GM13976 (cell line): ENCODE results near the gene EXOC3.
"Not testable (repeated sequence)": the region's sequence is repeated elsewhere in the genome, so short reads cannot be mapped to it uniquely, and the experiment has no call there.

ENCODE experiments used
- DNase-seq: peaks from one replicate; pipeline ENCODE4 v3.0.0; 2012; ENCODE audit warnings: low spot score
- CTCF ChIP-seq: IDR thresholded peaks from 2 replicates; pipeline ENCODE4 v1.5.1; 2012; ENCODE audit warnings: borderline replicate concordance, mild to moderate bottlenecking; ENCODE audit not compliant: insufficient read depth; ENCODE audit errors: extremely low read depth, missing control alignments, control extremely low read depth
- in situ Hi-C: fragments of 300-500 bp; cut with MboI; formaldehyde crosslinking; loops from one replicate; pipeline ENCODE4 v1.12.0; 2022; ENCODE audit warnings: low sequenced_read_pairs, mixed read lengths, inconsistent platforms; ENCODE audit not compliant: unreplicated experiment

EXOC3 gene

GRCh38 chr5:483011-483410 lies 40.0 kb downstream of the EXOC3 start:
- in situ Hi-C loops, result no loop called here
- no peak for DNase-seq
- no peak for TF ChIP-seq CTCF

- in situ Hi-C loops, result no loop called here
- TF ChIP-seq CTCF, result no peak
- no peak for DNase-seq
These were observed 40.6 kb downstream of the EXOC3 start for GRCh38 chr5:483434-484140.

- no peak for TF ChIP-seq CTCF
- DNase-seq, result no peak
- in situ Hi-C loops, result no loop called here
These were observed 41.6 kb downstream of the EXOC3 start for GRCh38 chr5:484556-484955.

DNA sequence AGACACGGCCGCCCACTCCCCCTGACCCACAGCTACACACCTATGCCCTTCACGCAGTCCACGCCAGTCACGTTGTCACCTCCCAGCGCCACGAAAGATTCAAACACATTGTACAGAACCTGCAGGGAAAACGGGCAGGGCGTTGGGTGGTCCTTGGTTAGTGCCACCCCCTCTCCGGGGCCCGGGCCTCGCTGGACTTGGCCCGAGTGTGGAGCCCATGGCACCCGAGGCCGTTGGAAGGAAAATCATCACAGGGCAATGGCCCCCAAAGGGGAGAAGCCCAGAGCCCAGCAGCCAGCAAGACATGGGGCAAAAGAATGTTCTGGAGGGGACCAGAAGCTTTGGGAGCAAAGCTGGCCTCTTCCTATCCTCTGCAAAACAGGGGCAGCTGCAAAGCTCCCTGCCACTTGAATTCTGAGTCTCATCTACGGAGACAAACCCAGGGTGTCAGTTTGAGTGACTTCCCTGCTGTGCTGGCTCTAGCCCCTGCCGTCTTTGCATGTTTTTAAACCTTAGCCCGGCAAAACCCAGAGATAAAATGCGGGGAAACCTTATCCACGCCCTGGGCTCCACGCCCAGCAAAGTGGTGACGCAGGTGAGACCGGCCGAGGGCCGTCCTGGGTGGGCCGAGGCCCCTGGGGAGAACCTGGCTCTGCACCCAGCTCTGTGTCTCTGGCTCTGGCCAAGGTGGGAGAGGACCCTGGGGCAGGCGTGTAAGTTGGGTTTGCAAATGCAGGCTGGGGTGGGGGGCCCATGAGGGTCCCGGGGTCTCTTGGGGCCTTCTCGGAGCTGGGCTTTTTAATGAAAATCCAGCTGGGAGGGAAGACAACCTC lies 42.4 kb downstream of the EXOC3 start:
- DNase-seq, result no peak
- in situ Hi-C loops, result no loop called here
- TF ChIP-seq CTCF, result no peak

GRCh38 chr5:485946-486491 lies 43.0 kb downstream of the EXOC3 start:
- in situ Hi-C loops, result no loop called here
- TF ChIP-seq CTCF, result no peak
- DNase-seq, result no peak

- in situ Hi-C loops, DNase-seq: not testable (repeated sequence)
These were observed 43.6 kb downstream of the EXOC3 start for GRCh38 chr5:486597-486996.

GRCh38 chr5:488241-488640 lies 45.3 kb downstream of the EXOC3 start:
- in situ Hi-C loops, result no loop called here
- TF ChIP-seq CTCF, result no peak
- no peak for DNase-seq
